NCI-H2227 (cell line): Measurements from ENCODE around the gene MCCD1.
"Not testable (repeated sequence)": the region's sequence is repeated elsewhere in the genome, so short reads cannot be mapped to it uniquely, and the experiment has no call there.

Experiments used
- DNase-seq: peaks from one replicate; lab custom pipeline; 2025; ENCODE audit not compliant: unreplicated experiment; lab: John Stamatoyannopoulos, UW

The MCCD1 gene

DNA sequence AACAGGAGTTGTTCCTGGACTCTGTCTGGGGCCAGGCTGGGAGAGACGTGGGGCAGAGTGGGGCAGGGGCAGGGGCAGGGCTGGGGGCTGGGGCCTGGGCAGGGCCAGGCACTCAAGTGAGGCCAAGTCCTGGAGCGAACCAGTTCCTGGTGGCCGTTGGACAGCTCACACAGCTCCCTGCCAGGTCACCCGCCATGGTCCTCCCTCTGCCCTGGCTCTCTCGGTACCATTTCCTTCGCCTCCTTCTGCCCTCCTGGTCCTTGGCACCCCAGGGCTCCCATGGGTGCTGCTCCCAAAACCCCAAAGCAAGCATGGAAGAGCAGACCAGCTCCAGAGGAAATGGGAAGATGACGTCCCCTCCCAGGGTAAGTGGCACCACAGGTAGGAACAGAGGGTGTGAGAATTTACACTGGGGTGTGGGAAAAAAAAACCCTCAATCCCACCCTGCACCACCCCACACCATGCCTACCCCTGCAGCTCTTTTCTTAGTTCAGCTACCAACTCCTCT lies at the start of gene MCCD1:
Gene MCCD1, plus strand, starts transcription at position 142 of the 508 bp plus-strand sequence. Its CDS starts 53 bp downstream, at position 195.
- no peak for DNase-seq

DNA sequence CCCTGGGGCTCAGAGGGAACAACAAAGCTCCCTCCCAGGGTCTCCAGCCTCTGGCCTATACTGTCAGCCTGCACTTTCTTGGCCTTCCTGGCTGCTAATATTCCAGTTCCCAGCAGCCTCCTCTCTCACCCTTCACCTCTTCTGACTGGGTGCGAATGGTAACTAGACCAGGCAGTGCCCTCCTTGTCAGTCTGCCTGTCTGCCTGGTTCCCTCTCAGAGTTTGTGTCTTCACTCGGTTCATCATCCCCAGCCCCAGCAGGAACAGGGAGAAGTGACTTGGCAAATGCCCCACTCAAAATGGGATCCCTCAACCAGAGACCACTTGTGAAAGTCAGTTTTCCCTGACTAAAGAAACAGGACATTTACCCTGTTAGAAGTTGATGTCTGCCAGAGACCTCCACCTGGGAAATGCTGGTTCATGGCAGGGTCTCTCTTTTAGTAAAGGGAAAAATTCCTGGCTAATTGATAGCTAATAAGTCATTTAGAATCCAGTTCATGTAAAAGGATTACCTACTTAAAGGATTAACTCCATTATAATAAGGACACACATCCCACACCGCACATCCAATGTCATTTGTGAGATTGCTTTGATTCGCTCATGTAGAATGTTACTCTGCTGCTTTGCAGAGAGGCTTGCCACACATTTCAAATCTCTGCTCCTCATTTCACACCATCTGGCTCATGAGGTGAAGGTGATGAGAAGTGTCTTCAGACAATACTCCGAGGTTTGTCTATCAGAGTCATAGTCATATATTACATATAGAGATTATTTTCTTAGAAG lies 49.4 kb upstream of the MCCD1 start:
- no peak for DNase-seq

DNA sequence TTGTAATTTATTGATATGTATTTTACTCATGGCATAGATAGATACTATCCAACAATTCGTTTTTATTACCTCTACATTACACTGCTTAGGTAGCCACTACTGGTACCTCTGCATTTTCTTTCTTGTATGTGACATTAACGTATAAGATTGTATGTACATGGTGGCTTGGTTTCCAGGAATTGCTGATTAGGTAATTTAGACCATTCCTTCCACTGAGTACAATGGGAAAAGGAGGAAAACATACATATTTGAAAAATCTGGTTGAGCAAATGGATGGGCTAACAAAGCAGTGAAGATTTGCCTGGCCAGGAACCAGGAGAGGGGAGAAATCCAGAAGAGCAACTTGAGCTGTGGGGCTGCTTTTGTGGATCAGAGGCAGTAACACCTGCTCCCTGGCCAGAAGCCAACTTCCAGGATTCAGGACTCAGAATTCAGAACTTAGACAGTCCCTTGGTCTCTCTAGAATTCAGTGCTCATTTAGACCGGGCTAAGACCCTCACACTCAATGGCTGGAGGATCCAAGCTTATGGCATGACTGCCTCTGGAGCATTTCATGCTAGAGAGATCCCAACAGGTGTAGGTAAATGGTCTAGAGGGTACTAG lies 48.7 kb upstream of the MCCD1 start:
- DNase-seq: no peak

- DNase-seq: no peak
Measured at GRCh38 chr6:31480574-31480973, 48.2 kb upstream of the MCCD1 start.

DNA sequence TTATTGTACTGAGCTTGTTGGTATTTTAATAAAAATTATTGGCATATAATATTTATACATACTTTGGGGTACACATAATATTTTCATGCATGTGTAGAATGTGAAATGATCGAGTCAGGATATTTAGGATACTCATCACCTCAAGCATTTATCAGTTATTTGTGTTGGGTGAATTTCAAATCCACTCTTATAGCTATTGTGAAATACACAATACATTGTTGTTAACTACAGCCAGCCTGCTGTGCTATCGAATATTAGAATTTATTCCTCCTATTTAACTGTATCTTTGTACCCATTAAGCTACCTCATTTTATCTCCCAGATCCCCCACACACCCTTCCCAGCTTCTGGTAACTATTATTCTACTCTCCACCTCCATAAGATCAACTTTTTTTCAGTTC lies 45.4 kb upstream of the MCCD1 start:
- DNase-seq: no peak

DNA sequence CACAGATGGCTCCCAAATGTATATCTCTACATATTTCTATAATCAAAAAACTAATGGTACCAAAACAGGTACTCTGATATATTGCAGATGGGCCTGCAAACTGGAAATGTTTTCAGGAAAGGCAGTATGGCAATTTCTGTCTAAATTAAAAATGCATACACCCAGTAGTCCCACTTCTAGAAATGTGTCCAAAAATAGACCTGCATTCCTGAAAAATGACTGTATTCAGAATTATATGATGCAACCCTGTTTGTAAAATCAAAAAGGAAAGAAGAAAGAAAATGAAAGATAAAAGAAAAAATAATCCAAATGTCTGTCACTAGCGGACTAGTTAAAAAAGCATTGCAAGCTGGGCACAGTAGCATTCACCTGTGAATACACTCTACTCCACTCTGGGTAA lies 43.7 kb upstream of the MCCD1 start:
- no peak for DNase-seq

GRCh38 chr6:31486065-31486837 lies 42.5 kb upstream of the MCCD1 start:
- DNase-seq: not testable (repeated sequence)

DNA sequence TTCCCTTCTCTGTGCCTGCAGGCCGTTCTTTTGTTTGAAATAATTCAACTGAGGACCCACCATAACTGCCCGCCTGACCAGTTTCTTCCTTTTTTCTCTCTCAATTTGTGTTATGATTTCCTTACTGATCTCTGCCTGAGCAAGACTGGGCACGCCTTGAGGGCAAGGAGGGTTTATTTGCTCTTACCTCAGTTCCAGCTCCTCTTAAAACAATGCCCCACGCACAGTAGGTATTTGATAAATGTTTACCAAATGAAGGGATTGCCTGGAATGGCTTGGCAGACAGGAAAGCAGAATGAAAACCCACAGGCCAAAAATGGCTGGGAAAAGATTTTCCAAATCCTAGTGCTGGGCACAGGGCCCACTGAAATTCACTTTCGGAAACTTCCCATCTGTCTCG lies 41.1 kb upstream of the MCCD1 start:
- not testable (repeated sequence) for DNase-seq

DNA sequence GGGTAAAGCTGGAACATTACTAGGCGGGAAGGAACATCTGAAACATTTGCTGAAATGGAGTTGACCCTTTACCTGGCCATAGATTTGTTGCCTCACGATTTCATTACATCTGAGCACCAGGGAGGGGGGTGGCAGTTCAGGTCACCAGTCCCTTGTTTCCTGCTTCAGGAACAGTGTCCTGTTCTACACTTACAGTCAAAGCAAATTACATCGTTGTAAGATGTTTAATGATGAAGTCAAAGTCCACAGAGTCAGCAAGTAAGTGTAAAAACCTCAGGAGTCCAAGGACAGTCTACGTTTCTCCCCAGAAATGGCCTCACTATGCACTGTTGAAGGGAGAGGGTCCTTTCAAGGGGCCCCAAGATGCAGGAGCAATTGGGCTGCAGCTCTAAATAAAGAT lies 39.7 kb upstream of the MCCD1 start:
- no peak for DNase-seq

DNA sequence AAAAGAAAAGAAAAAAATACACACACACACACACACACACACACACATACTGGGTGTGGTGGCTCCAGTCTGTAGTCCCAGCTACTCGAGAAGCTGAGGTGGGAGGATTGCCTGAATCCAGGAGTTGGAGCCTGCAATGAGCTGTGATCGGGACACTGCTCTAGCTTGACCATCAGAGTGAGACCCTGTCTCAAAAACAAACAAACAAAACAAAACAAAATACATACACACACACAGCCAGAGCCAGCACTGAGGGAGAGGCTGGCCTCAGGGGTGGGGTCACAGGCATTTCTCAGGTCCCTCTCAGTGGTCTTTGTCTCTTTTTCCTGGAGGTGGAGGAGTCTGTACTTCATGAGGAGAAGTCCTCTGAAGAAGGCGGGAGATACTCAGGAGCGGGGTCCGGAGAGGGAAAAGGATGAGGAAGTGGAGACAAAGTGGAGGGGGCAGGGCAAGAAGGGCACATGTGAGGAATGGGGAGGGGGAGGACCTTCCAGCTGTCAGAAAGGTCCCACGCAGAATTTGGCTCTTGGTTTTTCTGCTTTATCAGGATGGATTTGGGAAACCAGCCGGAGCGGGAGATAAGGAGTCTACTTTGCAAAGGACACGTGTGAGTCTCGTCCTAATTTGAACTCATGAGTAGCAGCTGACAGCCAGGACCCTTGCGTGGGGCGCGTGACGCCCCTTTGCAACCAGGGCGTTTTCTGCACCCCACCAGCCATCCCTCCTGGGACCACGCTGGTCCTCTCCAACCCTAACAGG lies 38.5 kb upstream of the MCCD1 start:
- DNase-seq: no peak

DNA sequence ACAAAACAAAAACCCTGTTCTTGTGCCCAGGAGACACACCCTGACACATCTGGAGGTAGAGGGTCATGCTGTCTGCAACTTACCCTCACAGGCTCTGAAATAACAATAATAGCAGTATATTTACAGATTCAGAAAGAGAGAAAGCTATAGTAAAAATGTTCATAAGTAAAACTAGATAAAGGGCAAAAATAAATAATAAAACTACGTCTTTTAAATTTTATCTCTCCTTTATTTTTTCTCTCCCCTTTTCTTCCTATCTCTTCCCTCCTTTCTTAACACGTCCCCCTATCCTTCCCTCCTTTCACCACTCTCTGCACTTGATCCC lies 35.2 kb upstream of the MCCD1 start:
- DNase-seq: not testable (repeated sequence)

DNA sequence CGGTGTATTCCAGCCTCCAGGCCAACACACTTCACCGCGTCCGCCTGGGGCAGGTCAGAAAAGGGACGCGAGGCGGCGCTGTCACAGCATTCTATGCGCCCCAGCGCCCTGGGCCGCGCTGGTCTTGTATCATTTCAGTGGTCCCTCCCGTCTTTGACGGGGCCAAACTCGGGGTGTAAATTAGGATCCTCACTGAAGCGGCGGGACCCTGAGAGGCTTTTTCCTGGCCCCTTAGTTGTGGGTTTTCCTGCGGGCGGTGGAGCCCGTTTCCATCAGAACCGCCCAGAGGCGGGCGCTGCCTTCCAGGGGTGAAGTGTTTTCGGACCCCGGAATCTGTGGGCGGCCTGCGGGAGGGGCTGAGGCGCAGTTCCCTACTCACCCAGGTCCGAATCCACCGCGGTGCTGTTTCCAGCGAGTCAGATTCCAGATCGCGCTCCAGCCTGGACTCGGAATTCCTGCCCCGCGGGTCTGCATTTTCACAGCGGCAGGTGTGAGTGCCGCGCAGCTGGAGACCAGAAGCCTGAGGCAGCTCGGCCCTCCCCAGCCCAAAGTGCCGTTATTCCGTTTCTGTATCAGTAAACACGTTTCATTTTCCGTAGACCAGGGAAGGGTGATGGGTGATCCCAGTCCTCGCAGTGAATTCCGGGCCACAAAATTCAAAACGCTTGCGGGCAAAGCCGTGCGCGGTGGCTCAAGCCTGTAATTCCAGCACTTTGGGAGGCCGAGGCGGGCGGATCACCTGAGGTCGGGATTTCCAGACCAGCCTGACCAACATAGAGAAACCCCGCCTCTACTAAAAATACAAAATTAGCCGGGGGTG lies 34.7 kb upstream of the MCCD1 start:
- peak; percentile 87 for DNase-seq

- DNase-seq: no peak
Measured at GRCh38 chr6:31495580-31495979, 33.2 kb upstream of the MCCD1 start.

DNA sequence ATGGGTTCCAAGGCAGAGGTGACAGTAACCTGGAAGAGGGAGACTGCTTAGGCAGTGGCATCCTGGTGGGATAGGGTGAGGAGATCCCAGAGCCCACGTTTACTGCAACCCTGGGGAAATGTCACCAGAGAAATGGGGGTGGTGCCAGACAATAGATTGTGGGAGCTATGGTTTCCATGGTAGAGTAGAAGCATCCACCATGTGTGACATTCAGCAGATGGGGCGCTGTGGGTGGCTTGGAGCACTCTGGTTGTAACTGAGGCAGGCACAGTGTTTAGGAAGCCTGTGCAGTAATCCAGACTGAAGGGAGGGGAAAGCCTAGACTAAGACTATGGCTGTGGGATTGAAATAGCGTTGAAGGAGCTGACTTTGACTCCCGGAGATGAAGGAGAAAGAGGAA lies 31.9 kb upstream of the MCCD1 start:
- DNase-seq: not testable (repeated sequence)

DNA sequence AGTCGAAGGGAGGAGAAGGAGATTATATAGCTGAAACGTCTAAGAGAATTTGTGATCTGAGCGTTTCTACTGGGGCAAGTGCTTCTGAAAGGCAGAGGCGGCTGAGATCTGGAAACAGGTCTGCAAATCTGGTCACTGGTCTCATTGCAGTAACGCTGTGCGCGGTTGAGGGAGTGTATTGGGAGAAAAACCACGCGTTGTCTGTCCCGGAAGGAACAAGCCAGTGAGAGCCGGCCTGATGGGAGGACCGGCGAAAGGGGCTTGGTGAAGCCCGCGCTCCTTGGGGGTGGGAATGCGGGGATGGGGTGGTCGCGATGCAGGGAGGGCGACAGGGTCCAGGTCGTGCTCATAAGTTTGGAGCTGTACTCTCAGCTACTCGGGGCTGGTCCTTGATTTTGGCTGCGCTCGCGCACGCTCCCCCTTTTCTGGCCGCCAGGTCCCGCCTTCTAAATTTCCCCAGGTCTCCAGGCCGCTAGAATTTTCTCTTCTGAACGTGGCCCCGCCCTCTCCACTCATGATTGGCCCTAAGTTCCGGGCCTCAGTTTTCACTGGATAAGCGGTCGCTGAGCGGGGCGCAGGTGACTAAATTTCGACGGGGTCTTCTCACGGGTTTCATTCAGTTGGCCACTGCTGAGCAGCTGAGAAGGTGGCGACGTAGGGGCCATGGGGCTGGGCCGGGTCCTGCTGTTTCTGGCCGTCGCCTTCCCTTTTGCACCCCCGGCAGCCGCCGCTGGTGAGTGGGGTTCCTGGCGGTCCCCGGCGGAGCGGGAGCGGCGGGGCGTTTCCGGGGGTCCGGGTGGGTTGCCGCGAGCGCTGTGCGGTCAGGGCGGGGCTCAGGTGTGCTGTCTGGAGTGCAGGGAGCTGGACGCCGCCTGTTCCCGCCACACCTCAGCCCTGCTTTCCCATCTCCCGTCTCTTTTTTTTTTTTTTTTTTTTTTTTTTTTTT lies 31.0 kb upstream of the MCCD1 start, which contains the start of gene MICB:
Gene MICB, plus strand, starts transcription at position 615 of the 946 bp plus-strand sequence. Its CDS starts 49 bp downstream, at position 664.
- DNase-seq: peak; percentile 91

GRCh38 chr6:31498748-31499147 lies 30.0 kb upstream of the MCCD1 start:
- DNase-seq: peak; percentile 19

GRCh38 chr6:31499648-31500047 lies 29.1 kb upstream of the MCCD1 start:
- DNase-seq: not testable (repeated sequence)

DNA sequence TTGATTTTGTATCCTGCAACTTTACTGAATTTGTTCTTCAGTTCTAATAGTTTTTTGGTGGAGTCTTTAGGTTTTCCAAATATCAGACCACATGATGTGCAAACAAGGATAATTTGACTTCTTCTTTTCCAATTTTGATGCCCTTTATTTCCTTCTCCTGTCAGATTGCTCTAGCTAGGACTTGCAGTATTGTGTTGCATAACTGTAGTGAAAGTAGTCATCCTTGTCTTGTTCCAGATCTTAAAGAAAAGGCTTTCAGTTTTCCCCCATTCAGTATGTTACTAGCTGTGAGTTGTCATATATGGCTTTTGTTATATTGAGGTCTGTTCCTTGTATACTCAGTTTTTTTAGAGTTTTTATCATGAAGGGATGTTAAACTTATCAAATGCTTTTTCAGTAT lies 26.2 kb upstream of the MCCD1 start:
- DNase-seq: no peak

- DNase-seq: not testable (repeated sequence)
Measured at GRCh38 chr6:31509036-31509435, 19.7 kb upstream of the MCCD1 start.
